WI38 (cell line): ENCODE data around the gene ZNF367.

ENCODE experiments used
- H3K4me3 ChIP-seq: 2 replicates; pipeline ENCODE4 v1.5.1; 2011; ENCODE audit warnings: low read depth, mild to moderate bottlenecking, control low read depth, low read length
- CTCF ChIP-seq: IDR thresholded peaks from 2 replicates; pipeline ENCODE4 v1.5.1; 2012; ENCODE audit warnings: low read depth, mild to moderate bottlenecking, control low read depth, low read length

The ZNF367 gene

GRCh38 chr9:96350866-96351265, 67.3 kb downstream of the ZNF367 start:
- no peak overlapping the region for H3K4me3 ChIP-seq
- TF ChIP-seq CTCF: no peak

GRCh38 chr9:96348261-96348660, 69.9 kb downstream of the ZNF367 start:
- no peak for TF ChIP-seq CTCF
- H3K4me3 ChIP-seq: no peak overlapping the region

- H3K4me3 ChIP-seq: no peak overlapping the region
- TF ChIP-seq CTCF: no peak
Measured at GRCh38 chr9:96345551-96345950, 72.6 kb downstream of the ZNF367 start.

GRCh38 chr9:96344458-96345180, 73.6 kb downstream of the ZNF367 start:
- H3K4me3 ChIP-seq: no peak overlapping the region
- TF ChIP-seq CTCF: no peak

- no peak overlapping the region for H3K4me3 ChIP-seq
Measured at GRCh38 chr9:96343515-96344360, 74.4 kb downstream of the ZNF367 start.

GRCh38 chr9:96342571-96343245, 75.5 kb downstream of the ZNF367 start:
- H3K4me3 ChIP-seq: no peak overlapping the region
- no peak for TF ChIP-seq CTCF

More at GRCh38 chr9:96343515-96344360, 74.4 kb downstream of the ZNF367 start:
- no peak for TF ChIP-seq CTCF
